ENCODE measurements around the gene LRRC37A2. TPM values are rescaled to one million over a fixed set of nuclear protein-coding genes. Genes with fewer than 3 reads are reported as not detected.
"Not testable (repeated sequence)": the region's sequence is repeated elsewhere in the genome, so short reads cannot be mapped to it uniquely, and the experiment has no call there.

LRRC37A2 gene
- total RNA-seq, 1 experiment from 2014 or later = 9.3 TPM

- not testable (repeated sequence) for H2BK12ac ChIP-seq (ENCODE audit: insufficient read length, low read depth, low read length); H2BK120ac ChIP-seq (ENCODE audit: low read depth, low read length, poor library complexity, severe bottlenecking); H3K9me3 ChIP-seq (ENCODE audit: control insufficient read depth, low read depth, low read length); H3K79me2 ChIP-seq (ENCODE audit: insufficient read depth, low read length); H3K18ac ChIP-seq (ENCODE audit: insufficient read length, low read depth, low read length); H2BK5ac ChIP-seq (ENCODE audit: insufficient read length, low read length); H3K23me2 ChIP-seq (ENCODE audit: insufficient read length, low read depth, low read length, poor library complexity, severe bottlenecking); H3K4me2 ChIP-seq (ENCODE audit: insufficient read depth, insufficient read length, low read length); H3K9me3 Mint-ChIP-seq; H3K36me3 Mint-ChIP-seq (ENCODE audit: insufficient read depth in 1 of 3, low read depth in 3 of 3); H3K79me1 ChIP-seq (ENCODE audit: insufficient read depth, low read depth, low read length, poor library complexity, severe bottlenecking); H4K5ac ChIP-seq (ENCODE audit: insufficient read length, low read depth, low read length); H3K23ac ChIP-seq (ENCODE audit: insufficient read length, low read depth, low read length); H2AK5ac ChIP-seq (ENCODE audit: insufficient read length, low read length); H2AFZ ChIP-seq (ENCODE audit: low read length); H4K91ac ChIP-seq (ENCODE audit: insufficient read length, low read depth, low read length); DNase-seq; H3K14ac ChIP-seq (ENCODE audit: insufficient read depth, low read length); H4K20me1 ChIP-seq (ENCODE audit: control insufficient read depth, insufficient read depth, insufficient read length); H3T11ph ChIP-seq (ENCODE audit: low read length); H3K27me3 Mint-ChIP-seq (ENCODE audit: low read depth); H3K4me1 Mint-ChIP-seq; H3K4ac ChIP-seq (ENCODE audit: low read depth, low read length); H2BK15ac ChIP-seq (ENCODE audit: low read depth, low read length); H2BK20ac ChIP-seq (ENCODE audit: low read depth, low read length, poor library complexity, severe bottlenecking); H3K4me3 Mint-ChIP-seq; H3K4me1 ChIP-seq (ENCODE audit: insufficient read depth, low read length); H3K27ac ChIP-seq (ENCODE audit: insufficient read length, low read depth, low read length); H4K8ac ChIP-seq (replicated peaks; ENCODE audit: insufficient read length, low read depth, low read length); H3K27ac Mint-ChIP-seq; H3K56ac ChIP-seq (ENCODE audit: insufficient read length, low read depth, low read length); H3K27me3 ChIP-seq (ENCODE audit: insufficient read depth, low read length); H3K9ac ChIP-seq (ENCODE audit: extremely low read depth, insufficient read length, low read length)
- WGBS (ENCODE audit: extremely low coverage, insufficient read length, low lambda C conversion rate) = no CpG with 5 or more reads among the region's 3 CpGs
Observed at GRCh38 chr17:46600767-46601166, 88.5 kb downstream of the LRRC37A2 start.

GRCh38 chr17:46603125-46603524, 90.9 kb downstream of the LRRC37A2 start:
- H3K4me1 ChIP-seq (ENCODE audit: insufficient read depth, low read length); H3K27ac ChIP-seq (ENCODE audit: insufficient read length, low read depth, low read length); H2AFZ ChIP-seq (ENCODE audit: low read length); H3K27me3 Mint-ChIP-seq (ENCODE audit: low read depth); H3K18ac ChIP-seq (ENCODE audit: insufficient read length, low read depth, low read length); H3K79me2 ChIP-seq (ENCODE audit: insufficient read depth, low read length); H2BK12ac ChIP-seq (ENCODE audit: insufficient read length, low read depth, low read length); H3K9me3 Mint-ChIP-seq; H3K23ac ChIP-seq (ENCODE audit: insufficient read length, low read depth, low read length); H3K9ac ChIP-seq (ENCODE audit: extremely low read depth, insufficient read length, low read length); H2BK20ac ChIP-seq (ENCODE audit: low read depth, low read length, poor library complexity, severe bottlenecking); H3K79me1 ChIP-seq (ENCODE audit: insufficient read depth, low read depth, low read length, poor library complexity, severe bottlenecking); H4K91ac ChIP-seq (ENCODE audit: insufficient read length, low read depth, low read length); H3K56ac ChIP-seq (ENCODE audit: insufficient read length, low read depth, low read length); H3K4ac ChIP-seq (ENCODE audit: low read depth, low read length); H4K20me1 ChIP-seq (ENCODE audit: control insufficient read depth, insufficient read depth, insufficient read length); H3K4me1 Mint-ChIP-seq; H3K14ac ChIP-seq (ENCODE audit: insufficient read depth, low read length); H2AK5ac ChIP-seq (ENCODE audit: insufficient read length, low read length); H2BK15ac ChIP-seq (ENCODE audit: low read depth, low read length); H3K4me3 Mint-ChIP-seq; H4K8ac ChIP-seq (replicated peaks; ENCODE audit: insufficient read length, low read depth, low read length); H3T11ph ChIP-seq (ENCODE audit: low read length); H2BK5ac ChIP-seq (ENCODE audit: insufficient read length, low read length); H3K36me3 Mint-ChIP-seq (ENCODE audit: insufficient read depth in 1 of 3, low read depth in 3 of 3); DNase-seq; H2BK120ac ChIP-seq (ENCODE audit: low read depth, low read length, poor library complexity, severe bottlenecking); H3K27ac Mint-ChIP-seq; H3K4me2 ChIP-seq (ENCODE audit: insufficient read depth, insufficient read length, low read length); H3K9me3 ChIP-seq (ENCODE audit: control insufficient read depth, low read depth, low read length); H4K5ac ChIP-seq (ENCODE audit: insufficient read length, low read depth, low read length); H3K27me3 ChIP-seq (ENCODE audit: insufficient read depth, low read length); H3K23me2 ChIP-seq (ENCODE audit: insufficient read length, low read depth, low read length, poor library complexity, severe bottlenecking): not testable (repeated sequence)

Other genes with a start within 250 kb of the LRRC37A2 start
- 1.9 and 2.0 TPM in 2 replicates for gene LRRC37A, start 217.3 kb upstream of the LRRC37A2 start, total RNA-seq (2021)
- 10.0 and 10.8 TPM in 2 replicates for gene ARL17B, start 150.7 kb upstream of the LRRC37A2 start, total RNA-seq (2021)
- gene ARL17A, start 67.2 kb downstream of the LRRC37A2 start, total RNA-seq (2021) = 10.4 and 12.2 TPM in 2 replicates
- gene NSF, start 78.2 kb downstream of the LRRC37A2 start, total RNA-seq (2021) = 36.4 TPM in 2 replicates